CD14-positive monocyte (primary cell): ENCODE measurements around the gene GJB5. TPM values are rescaled to one million over a fixed set of nuclear protein-coding genes. Genes with fewer than 3 reads are reported as not detected.

ENCODE experiments used
- DNase-seq, 3 donors: peaks; one replicate each; pipeline ENCODE4 v3.0.0-alpha.2; 2011 to 2022
- H2AFZ ChIP-seq: 2 replicates; pipeline ENCODE4 v1.6.0; 2012; ENCODE audit warnings: mild to moderate bottlenecking, low read depth, low read length, inconsistent platforms; ENCODE audit not compliant: insufficient read depth, poor library complexity, severe bottlenecking
- H3K27ac ChIP-seq, 2 donors: 1 replicate in 1 of 2; 2 replicates in 1 of 2; pipeline ENCODE4 v1.5.1; 2012 to 2013; ENCODE audit warnings: low read length in 2 of 2, control low read depth in 1 of 2, inconsistent platforms in 1 of 2, low read depth in 1 of 2, mild to moderate bottlenecking in 1 of 2
- H3K27me3 ChIP-seq, 2 donors: one replicate each; pipeline versions ENCODE4 v1.6.0 to v1.6.1; 2011 to 2013; ENCODE audit warnings: low read length in 2 of 2; ENCODE audit not compliant: control insufficient read depth in 2 of 2, insufficient read depth in 2 of 2
- H3K36me3 ChIP-seq, 2 donors: replicated peaks in 1 of 2; 1 replicate in 1 of 2; 2 replicates in 1 of 2; pipeline versions ENCODE4 v1.5.1 to v1.6.1; 2012 to 2013; ENCODE audit warnings: low read length in 2 of 2, control low read depth in 1 of 2, inconsistent platforms in 1 of 2, mild to moderate bottlenecking in 1 of 2; ENCODE audit not compliant: insufficient read depth in 2 of 2, control insufficient read depth in 1 of 2
- H3K4me1 ChIP-seq, 2 donors: 1 replicate in 1 of 2; 2 replicates in 1 of 2; pipeline versions ENCODE4 v1.5.1 to v1.6.1; 2012 to 2013; ENCODE audit warnings: low read length in 2 of 2, control low read depth in 1 of 2, inconsistent platforms in 1 of 2, mild to moderate bottlenecking in 1 of 2, moderate library complexity in 1 of 2; ENCODE audit not compliant: insufficient read depth in 2 of 2, control insufficient read depth in 1 of 2
- H3K4me2 ChIP-seq: replicated peaks from 2 replicates; pipeline ENCODE3; 2012; ENCODE audit warnings: low read length, moderate library complexity, mild to moderate bottlenecking; ENCODE audit not compliant: poor library complexity, severe bottlenecking; ENCODE audit errors: extremely low read depth
- H3K4me3 ChIP-seq, 3 experiments: fragments of 200-600 bp in 1 of 3; sonication (generic) in 1 of 3; replicated peaks in 1 of 3; 1 replicate in 2 of 3; 2 replicates in 1 of 3; pipeline ENCODE4 v1.5.1; 2011 to 2013; ENCODE audit warnings: low read length in 3 of 3, mild to moderate bottlenecking in 3 of 3, control low read depth in 2 of 3, low read depth in 2 of 3, inconsistent platforms in 1 of 3, moderate library complexity in 1 of 3
- H3K79me2 ChIP-seq: 2 replicates; pipeline ENCODE4 v1.6.0; 2012; ENCODE audit warnings: mild to moderate bottlenecking, control low read depth, inconsistent platforms, low read length, moderate library complexity; ENCODE audit not compliant: insufficient read depth
- H3K9ac ChIP-seq: 2 replicates; pipeline ENCODE4 v1.6.0; 2017; ENCODE audit warnings: low read length, mild to moderate bottlenecking; ENCODE audit not compliant: insufficient read depth, poor library complexity, severe bottlenecking
- H3K9me3 ChIP-seq, 2 donors: replicated peaks in 1 of 2; 1 replicate in 1 of 2; 2 replicates in 1 of 2; pipeline versions ENCODE4 v1.5.1 to v1.6.1; 2012 to 2013; ENCODE audit warnings: low read length in 2 of 2, control low read depth in 1 of 2; ENCODE audit not compliant: control insufficient read depth in 1 of 2, insufficient read depth in 1 of 2
- H4K20me1 ChIP-seq: 2 replicates; pipeline ENCODE4 v1.6.0; 2012; ENCODE audit warnings: mild to moderate bottlenecking, low read length, control low read depth, moderate library complexity; ENCODE audit not compliant: insufficient read depth
- H3K27ac Mint-ChIP-seq, 7 donors: one replicate each; pipeline ENCODE4 v1.8.0; 2020; ENCODE audit warnings: mild to moderate bottlenecking in 7 of 7, mixed read lengths in 7 of 7, moderate library complexity in 6 of 7, inconsistent platforms in 2 of 7
- H3K27me3 Mint-ChIP-seq, 3 donors: one replicate each; pipeline ENCODE4 v1.8.0; 2021 to 2022; ENCODE audit warnings: low read depth in 3 of 3, mild to moderate bottlenecking in 3 of 3, mixed read lengths in 3 of 3, moderate library complexity in 3 of 3, inconsistent platforms in 1 of 3
- H3K36me3 Mint-ChIP-seq, 2 donors: one replicate each; pipeline ENCODE4 v1.8.0; 2020; ENCODE audit warnings: mixed read lengths in 2 of 2, inconsistent platforms in 1 of 2, mild to moderate bottlenecking in 1 of 2
- H3K4me1 Mint-ChIP-seq: one replicate; pipeline ENCODE4 v1.8.0; 2020; ENCODE audit warnings: mild to moderate bottlenecking, mixed read lengths
- H3K4me3 Mint-ChIP-seq, 2 donors: one replicate each; pipeline ENCODE4 v1.8.0; 2020; ENCODE audit warnings: mild to moderate bottlenecking in 2 of 2, mixed read lengths in 2 of 2, moderate library complexity in 1 of 2
- H3K9me3 Mint-ChIP-seq, 7 donors: one replicate each; pipeline ENCODE4 v1.8.0; 2020 to 2022; ENCODE audit warnings: mixed read lengths in 7 of 7, mild to moderate bottlenecking in 6 of 7, moderate library complexity in 6 of 7, inconsistent platforms in 2 of 7
- WGBS: methylation state at CpG from one replicate; pipeline ENCODE4 v1.1.5; 2013; ENCODE audit warnings: missing lambda C conversion rate; ENCODE audit not compliant: insufficient coverage; 5-methylcytosine and 5-hydroxymethylcytosine counted together
- intact Hi-C, 2 donors: fragments of 100-400 bp; cut with micrococcal nuclease; formaldehyde crosslinking; loops; one replicate each; pipeline versions ENCODE4 v1.15.0 to v1.15.1; 2023
- polyA plus RNA-seq, 3 donors: library from polyadenylated mRNA; depleted of rRNA in 1 of 3; unstranded in 2 of 3; stranded (reverse) in 1 of 3; fragments of 300-500 nt in 2 of 3; fragments of >200 nt in 1 of 3; fragmentation: Illumina TruSeq in 2 of 3; gene quantifications; 1 replicate in 2 of 3; 2 replicates in 1 of 3; pipeline ENCODE4 v1.2.3, GENCODE V29; 2012 to 2021
- TF ChIP-seq, protein P1 (sequence below): fragments of 200-600 bp; IDR thresholded peaks from one replicate; pipeline ENCODE4 v1.8.0; 2022; ENCODE audit warnings: antibody characterized with exemption, mild to moderate bottlenecking

The GJB5 gene
- polyA plus RNA-seq, 3 donors, result 0.12 TPM; not detected in 2

DNA sequence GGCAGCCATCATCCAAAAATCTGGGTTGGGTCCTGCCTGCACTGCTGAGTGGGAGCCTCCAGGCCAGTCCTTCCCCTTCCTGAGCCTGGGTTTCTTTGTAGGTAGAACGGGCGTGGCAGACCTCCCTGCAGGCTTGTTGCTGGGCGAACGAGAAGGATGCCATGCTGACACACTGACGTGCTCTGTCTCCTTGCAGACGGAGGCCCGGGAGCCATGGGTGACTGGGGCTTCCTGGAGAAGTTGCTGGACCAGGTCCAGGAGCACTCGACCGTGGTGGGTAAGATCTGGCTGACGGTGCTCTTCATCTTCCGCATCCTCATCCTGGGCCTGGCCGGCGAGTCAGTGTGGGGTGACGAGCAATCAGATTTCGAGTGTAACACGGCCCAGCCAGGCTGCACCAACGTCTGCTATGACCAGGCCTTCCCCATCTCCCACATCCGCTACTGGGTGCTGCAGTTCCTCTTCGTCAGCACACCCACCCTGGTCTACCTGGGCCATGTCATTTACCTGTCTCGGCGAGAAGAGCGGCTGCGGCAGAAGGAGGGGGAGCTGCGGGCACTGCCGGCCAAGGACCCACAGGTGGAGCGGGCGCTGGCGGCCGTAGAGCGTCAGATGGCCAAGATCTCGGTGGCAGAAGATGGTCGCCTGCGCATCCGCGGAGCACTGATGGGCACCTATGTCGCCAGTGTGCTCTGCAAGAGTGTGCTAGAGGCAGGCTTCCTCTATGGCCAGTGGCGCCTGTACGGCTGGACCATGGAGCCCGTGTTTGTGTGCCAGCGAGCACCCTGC is 39.3 kb downstream of the GJB5 start:
- H3K4me3 Mint-ChIP-seq, result peak overlapping the region in 1 of 2 donors; percentile 49

DNA sequence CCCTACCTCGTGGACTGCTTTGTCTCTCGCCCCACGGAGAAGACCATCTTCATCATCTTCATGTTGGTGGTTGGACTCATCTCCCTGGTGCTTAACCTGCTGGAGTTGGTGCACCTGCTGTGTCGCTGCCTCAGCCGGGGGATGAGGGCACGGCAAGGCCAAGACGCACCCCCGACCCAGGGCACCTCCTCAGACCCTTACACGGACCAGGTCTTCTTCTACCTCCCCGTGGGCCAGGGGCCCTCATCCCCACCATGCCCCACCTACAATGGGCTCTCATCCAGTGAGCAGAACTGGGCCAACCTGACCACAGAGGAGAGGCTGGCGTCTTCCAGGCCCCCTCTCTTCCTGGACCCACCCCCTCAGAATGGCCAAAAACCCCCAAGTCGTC is 39.9 kb downstream of the GJB5 start:
- H2AFZ ChIP-seq, result no peak overlapping the region
- H3K4me1 ChIP-seq, result no peaks in the 10 kb centered on the region
- no peak for DNase-seq
- no peaks in the 10 kb centered on the region for H3K36me3 ChIP-seq
- no peak overlapping the region for H3K4me2 ChIP-seq
- H3K27me3 ChIP-seq, result peaks cover 8 to 22% of the 10 kb centered on the region in 2 donors
- no peaks in the 10 kb centered on the region for H3K4me1 Mint-ChIP-seq
- H3K36me3 Mint-ChIP-seq, result no peaks in the 10 kb centered on the region
- H3K9ac ChIP-seq, result no peak overlapping the region
- H3K4me3 ChIP-seq, result no peak overlapping the region
- no peak overlapping the region for H3K27ac Mint-ChIP-seq
- no peaks in the 10 kb centered on the region for H3K79me2 ChIP-seq
- intact Hi-C loops, result no loop called here
- 95% methylated on average over 7 of the region's 12 CpGs for WGBS
- H3K27ac ChIP-seq, result no peak overlapping the region
- no peak overlapping the region for H3K4me3 Mint-ChIP-seq
- peaks cover 0 to 10% (median 7%) of the 10 kb centered on the region in 7 donors for H3K9me3 Mint-ChIP-seq
- no peaks in the 10 kb centered on the region for H4K20me1 ChIP-seq
- peaks cover 21 to 33% (median 26%) of the 10 kb centered on the region in 3 donors for H3K27me3 Mint-ChIP-seq
- no peaks in the 10 kb centered on the region for H3K9me3 ChIP-seq
- TF ChIP-seq, protein P1, sequence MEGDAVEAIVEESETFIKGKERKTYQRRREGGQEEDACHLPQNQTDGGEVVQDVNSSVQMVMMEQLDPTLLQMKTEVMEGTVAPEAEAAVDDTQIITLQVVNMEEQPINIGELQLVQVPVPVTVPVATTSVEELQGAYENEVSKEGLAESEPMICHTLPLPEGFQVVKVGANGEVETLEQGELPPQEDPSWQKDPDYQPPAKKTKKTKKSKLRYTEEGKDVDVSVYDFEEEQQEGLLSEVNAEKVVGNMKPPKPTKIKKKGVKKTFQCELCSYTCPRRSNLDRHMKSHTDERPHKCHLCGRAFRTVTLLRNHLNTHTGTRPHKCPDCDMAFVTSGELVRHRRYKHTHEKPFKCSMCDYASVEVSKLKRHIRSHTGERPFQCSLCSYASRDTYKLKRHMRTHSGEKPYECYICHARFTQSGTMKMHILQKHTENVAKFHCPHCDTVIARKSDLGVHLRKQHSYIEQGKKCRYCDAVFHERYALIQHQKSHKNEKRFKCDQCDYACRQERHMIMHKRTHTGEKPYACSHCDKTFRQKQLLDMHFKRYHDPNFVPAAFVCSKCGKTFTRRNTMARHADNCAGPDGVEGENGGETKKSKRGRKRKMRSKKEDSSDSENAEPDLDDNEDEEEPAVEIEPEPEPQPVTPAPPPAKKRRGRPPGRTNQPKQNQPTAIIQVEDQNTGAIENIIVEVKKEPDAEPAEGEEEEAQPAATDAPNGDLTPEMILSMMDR, result no peak

More for the DNA sequence above, 39.3 kb downstream of the GJB5 start:
- H3K27ac ChIP-seq, result no peak overlapping the region
- H3K79me2 ChIP-seq, result no peaks in the 10 kb centered on the region
- intact Hi-C loops, result no loop called here
- H3K4me2 ChIP-seq, result no peak overlapping the region
- peaks cover 8 to 22% of the 10 kb centered on the region in 2 donors for H3K27me3 ChIP-seq
- H3K36me3 ChIP-seq, result no peaks in the 10 kb centered on the region
- H3K9me3 Mint-ChIP-seq, result peaks cover 0 to 10% (median 7%) of the 10 kb centered on the region in 7 donors
- H3K4me3 ChIP-seq, result no peak overlapping the region
- H4K20me1 ChIP-seq, result no peaks in the 10 kb centered on the region
- H3K9me3 ChIP-seq, result no peaks in the 10 kb centered on the region
- DNase-seq, result no peak
- H2AFZ ChIP-seq, result no peak overlapping the region
- no peaks in the 10 kb centered on the region for H3K4me1 Mint-ChIP-seq
- H3K27ac Mint-ChIP-seq, result peak overlapping the region in 1 of 7 donors; percentile 19
- no peaks in the 10 kb centered on the region for H3K36me3 Mint-ChIP-seq
- no peak overlapping the region for H3K9ac ChIP-seq
- 92% methylated on average over 35 of the region's 40 CpGs for WGBS
- TF ChIP-seq, protein P1, result no peak
- no peaks in the 10 kb centered on the region for H3K4me1 ChIP-seq
- H3K27me3 Mint-ChIP-seq, result peaks cover 21 to 34% (median 26%) of the 10 kb centered on the region in 3 donors
